Vagina (tissue), 2 donors: ENCODE data around the gene CUEDC1. TPM values are rescaled to one million over a fixed set of nuclear protein-coding genes. Genes with fewer than 3 reads are reported as not detected.
A peak's percentile ranks its signal among the peaks of the same experiment; 100 is the strongest.

Source experiments
- DNase-seq, 2 donors: peaks; one replicate each; pipeline ENCODE4 v3.0.0-alpha.2; 2017; ENCODE audit errors: extremely low spot score in 2 of 2
- H3K27ac ChIP-seq: fragments of 200-600 bp; sonication (generic); one replicate; pipeline ENCODE4 v1.5.1; 2019
- H3K27me3 ChIP-seq: fragments of 200-600 bp; sonication (generic); one replicate; pipeline ENCODE4 v1.5.1; 2019
- H3K36me3 ChIP-seq, 2 donors: fragments of 200-600 bp; sonication (generic); one replicate each; pipeline ENCODE4 v1.5.1; 2017 to 2019
- H3K4me1 ChIP-seq: fragments of 200-600 bp; sonication (generic); one replicate; pipeline ENCODE4 v1.5.1; 2019
- H3K4me3 ChIP-seq, 2 donors: fragments of 200-600 bp; sonication (generic); 1 replicate in 1 of 2; 2 replicates in 1 of 2; pipeline ENCODE4 v1.5.1; 2016 to 2019
- H3K9me3 ChIP-seq: fragments of 200-600 bp; sonication (generic); one replicate; pipeline ENCODE4 v1.5.1; 2019
- CTCF ChIP-seq, 3 experiments: fragments of 450-650 bp in 2 of 3; fragments of 200-600 bp in 1 of 3; sonication (generic) in 1 of 3; IDR thresholded peaks; one replicate each; pipeline ENCODE4 v1.5.1; 2017 to 2019; ENCODE audit warnings: antibody characterized with exemption in 3 of 3, mild to moderate bottlenecking in 2 of 3, moderate library complexity in 2 of 3
- POLR2A ChIP-seq, 2 donors: fragments of 450-650 bp; IDR thresholded peaks; one replicate each; pipeline ENCODE4 v1.6.1; 2017; ENCODE audit warnings: antibody characterized with exemption in 2 of 2, mild to moderate bottlenecking in 2 of 2, moderate library complexity in 2 of 2
- POLR2AphosphoS5 ChIP-seq, 2 donors: sonication (generic); formaldehyde crosslinking; IDR thresholded peaks; one replicate each; pipeline ENCODE4 v1.9.0; 2017; ENCODE audit warnings: antibody characterized with exemption in 2 of 2, mild to moderate bottlenecking in 2 of 2, low read depth in 1 of 2; ENCODE audit not compliant: insufficient read depth in 1 of 2
- intact Hi-C: fragments of 100-400 bp; cut with DNase I; formaldehyde crosslinking; loops from one replicate; pipeline ENCODE4 v1.15.1; 2023
- total RNA-seq: library from RNA; depleted of rRNA; stranded (reverse); fragments of >200 nt; gene quantifications from one replicate; pipeline ENCODE4 v1.2.3, GENCODE V29; 2016

The CUEDC1 gene
- total RNA-seq, 1 donor from 2014 or later = 28.7 TPM

GRCh38 chr17:57868910-57869616, 86.1 kb downstream of the CUEDC1 start:
- TF ChIP-seq CTCF (IDR thresholded peaks at IDR 0.05) (no peak), POLR2AphosphoS5 (IDR thresholded peaks at IDR 0.05; ENCODE audit: insufficient read depth in 1 of 2, low read depth in 1 of 2) (no peak), POLR2A (IDR thresholded peaks at IDR 0.05) (no peak)
- DNase-seq = no peak
- H3K36me3 ChIP-seq = peaks cover 0 to 23% of the 10 kb centered on the region in 2 donors
- no peak overlapping the region for H3K4me3 ChIP-seq
- H3K9me3 ChIP-seq = no peaks in the 10 kb centered on the region
- H3K27ac ChIP-seq = peak overlapping the region; percentile 88
- H3K27me3 ChIP-seq = no peaks in the 10 kb centered on the region
- intact Hi-C loops = no loop called here
- H3K4me1 ChIP-seq = peaks cover 60% of the 10 kb centered on the region

GRCh38 chr17:57868007-57868909, 87.0 kb downstream of the CUEDC1 start:
- Histone ChIP-seq H3K4me3 (no peak overlapping the region), H3K36me3 (peaks cover 0 to 23% of the 10 kb centered on the region in 2 donors), H3K27ac (peak overlapping the region; percentile 88), H3K9me3 (no peaks in the 10 kb centered on the region), H3K27me3 (no peaks in the 10 kb centered on the region), H3K4me1 (peaks cover 57% of the 10 kb centered on the region)
- no peak for DNase-seq
- intact Hi-C loops = no loop called here
- peak in 1 of 3 experiments; percentile 48 for TF ChIP-seq CTCF (IDR thresholded peaks at IDR 0.05)
- TF ChIP-seq POLR2AphosphoS5 (IDR thresholded peaks at IDR 0.05; ENCODE audit: insufficient read depth in 1 of 2, low read depth in 1 of 2) = peak; percentile 77 to 91
- no peak for TF ChIP-seq POLR2A (IDR thresholded peaks at IDR 0.05)

- intact Hi-C loops = no loop called here
- peaks cover 0 to 14% of the 10 kb centered on the region in 2 donors for H3K36me3 ChIP-seq
Measured at GRCh38 chr17:57867126-57867525, 88.1 kb downstream of the CUEDC1 start.

GRCh38 chr17:57866723-57867122, 88.5 kb downstream of the CUEDC1 start:
- H3K9me3 ChIP-seq = no peaks in the 10 kb centered on the region
- no peak overlapping the region for H3K4me3 ChIP-seq
- TF ChIP-seq POLR2AphosphoS5 (IDR thresholded peaks at IDR 0.05; ENCODE audit: insufficient read depth in 1 of 2, low read depth in 1 of 2) (no peak), POLR2A (IDR thresholded peaks at IDR 0.05) (no peak), CTCF (IDR thresholded peaks at IDR 0.05) (no peak)
- peaks cover 63% of the 10 kb centered on the region for H3K4me1 ChIP-seq
- DNase-seq = peak in 1 of 2 donors; percentile 77
- intact Hi-C loops = no loop called here
- H3K27me3 ChIP-seq = no peaks in the 10 kb centered on the region
- peaks cover 0 to 12% of the 10 kb centered on the region in 2 donors for H3K36me3 ChIP-seq
- H3K27ac ChIP-seq = peak overlapping the region; percentile 88

More at GRCh38 chr17:57867126-57867525, 88.1 kb downstream of the CUEDC1 start:
- TF ChIP-seq POLR2AphosphoS5 (IDR thresholded peaks at IDR 0.05; ENCODE audit: insufficient read depth in 1 of 2, low read depth in 1 of 2) = no peak
- TF ChIP-seq POLR2A (IDR thresholded peaks at IDR 0.05) = no peak
- TF ChIP-seq CTCF (IDR thresholded peaks at IDR 0.05) = no peak
- H3K4me3 ChIP-seq = no peak overlapping the region
- peak overlapping the region; percentile 88 for H3K27ac ChIP-seq
- no peaks in the 10 kb centered on the region for H3K27me3 ChIP-seq
- DNase-seq = no peak
- H3K9me3 ChIP-seq = no peaks in the 10 kb centered on the region
- H3K4me1 ChIP-seq = peaks cover 60% of the 10 kb centered on the region
